ENCODE data around the gene TSTD1.

Gene TSTD1

DNA sequence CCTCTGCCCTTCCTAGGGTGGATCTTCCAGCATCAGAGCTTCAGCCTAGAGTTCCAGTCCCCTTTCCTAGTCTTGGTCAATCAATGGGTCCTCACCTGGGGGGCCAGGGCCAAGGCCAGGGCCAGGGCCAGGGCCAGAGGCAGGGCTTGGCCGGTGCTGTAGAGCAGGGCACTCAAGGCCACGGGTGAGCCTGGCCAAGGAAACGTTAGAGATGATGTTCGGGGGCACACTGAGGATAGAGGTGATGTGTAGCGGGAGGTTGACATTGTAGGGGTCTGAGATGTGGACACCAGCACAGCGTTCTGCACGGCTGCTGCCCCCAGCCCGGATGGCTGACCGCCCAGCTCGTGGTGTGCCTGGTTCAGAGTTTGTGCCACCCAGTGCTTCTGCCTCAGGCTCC lies 12.5 kb upstream of the TSTD1 start:
- no peak overlapping the region for H3K4me3 ChIP-seq (ENCODE audit: low read depth in 1 of 5, low read length in 5 of 5)
- peaks cover 0 to 10% (median 5%) of the 10 kb centered on the region in 5 donors for H3K9me3 ChIP-seq (ENCODE audit: control insufficient read depth in 5 of 5, low read length in 5 of 5)
- no peak overlapping the region for H3K9ac ChIP-seq (ENCODE audit: low read length in 5 of 5)
- peaks cover 0 to 9% (median 6%) of the 10 kb centered on the region in 5 donors for H3K27me3 ChIP-seq (ENCODE audit: control insufficient read depth in 5 of 5, insufficient read depth in 4 of 5, low read length in 5 of 5)
- peaks cover 0 to 50% (median 7%) of the 10 kb centered on the region in 5 donors for H3K36me3 ChIP-seq (ENCODE audit: control insufficient read depth in 5 of 5, insufficient read depth in 5 of 5, low read length in 5 of 5)
- peaks cover 3 to 21% (median 15%) of the 10 kb centered on the region in 5 donors for H3K4me1 ChIP-seq (ENCODE audit: control insufficient read depth in 5 of 5, insufficient read depth in 5 of 5, low read length in 5 of 5)
- no peak overlapping the region for H3K27ac ChIP-seq (ENCODE audit: low read depth, low read length)

DNA sequence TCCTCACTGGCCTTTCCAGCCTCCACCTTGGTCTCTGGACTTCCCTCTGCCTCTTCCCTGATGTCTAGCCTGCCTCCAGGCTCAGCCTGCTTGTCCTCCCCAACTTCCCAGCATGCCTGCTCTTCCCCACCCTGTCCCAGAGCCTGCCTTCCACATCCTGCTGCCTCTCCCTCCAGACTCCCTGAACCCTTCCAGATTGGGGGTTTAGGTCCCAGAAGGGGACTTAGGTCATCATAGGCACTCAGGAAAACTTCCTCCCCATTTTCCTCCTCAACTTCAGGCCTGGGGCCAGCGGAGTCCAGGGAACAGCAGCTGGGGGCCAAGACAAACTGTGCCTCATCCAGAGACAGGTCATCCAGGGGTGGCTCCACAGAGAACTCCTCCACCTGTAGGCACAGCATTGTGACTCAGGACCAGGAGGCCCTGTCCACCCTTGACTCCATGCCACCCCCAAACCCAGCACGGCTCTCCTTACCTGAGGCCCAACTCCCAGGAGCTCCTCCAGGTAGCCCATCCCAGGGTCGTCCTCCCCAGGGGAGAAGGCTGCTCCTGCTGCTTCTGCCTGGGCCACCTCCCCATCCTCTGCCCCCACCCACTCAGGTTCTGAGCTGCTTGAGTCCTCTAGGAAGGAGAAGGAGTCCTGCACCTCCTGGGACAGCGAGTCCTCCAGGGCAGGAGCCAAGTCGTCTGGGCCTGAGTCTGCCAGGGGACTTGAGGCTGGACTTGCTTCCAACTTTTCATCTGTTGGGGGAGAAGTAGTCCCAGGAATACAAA lies 10.4 kb upstream of the TSTD1 start:
- Histone ChIP-seq H3K9ac (ENCODE audit: low read length in 5 of 5) (no peak overlapping the region), H3K4me3 (ENCODE audit: low read depth in 1 of 5, low read length in 5 of 5) (no peak overlapping the region), H3K36me3 (ENCODE audit: control insufficient read depth in 5 of 5, insufficient read depth in 5 of 5, low read length in 5 of 5) (peaks cover 0 to 40% (median 7%) of the 10 kb centered on the region in 5 donors), H3K9me3 (ENCODE audit: control insufficient read depth in 5 of 5, low read length in 5 of 5) (peaks cover 0 to 10% (median 5%) of the 10 kb centered on the region in 5 donors), H3K27me3 (ENCODE audit: control insufficient read depth in 5 of 5, insufficient read depth in 4 of 5, low read length in 5 of 5) (peaks cover 0 to 2% (median 0%) of the 10 kb centered on the region in 5 donors), H3K27ac (ENCODE audit: low read depth, low read length) (no peak overlapping the region), H3K4me1 (ENCODE audit: control insufficient read depth in 5 of 5, insufficient read depth in 5 of 5, low read length in 5 of 5) (peaks cover 6 to 36% (median 24%) of the 10 kb centered on the region in 5 donors)

DNA sequence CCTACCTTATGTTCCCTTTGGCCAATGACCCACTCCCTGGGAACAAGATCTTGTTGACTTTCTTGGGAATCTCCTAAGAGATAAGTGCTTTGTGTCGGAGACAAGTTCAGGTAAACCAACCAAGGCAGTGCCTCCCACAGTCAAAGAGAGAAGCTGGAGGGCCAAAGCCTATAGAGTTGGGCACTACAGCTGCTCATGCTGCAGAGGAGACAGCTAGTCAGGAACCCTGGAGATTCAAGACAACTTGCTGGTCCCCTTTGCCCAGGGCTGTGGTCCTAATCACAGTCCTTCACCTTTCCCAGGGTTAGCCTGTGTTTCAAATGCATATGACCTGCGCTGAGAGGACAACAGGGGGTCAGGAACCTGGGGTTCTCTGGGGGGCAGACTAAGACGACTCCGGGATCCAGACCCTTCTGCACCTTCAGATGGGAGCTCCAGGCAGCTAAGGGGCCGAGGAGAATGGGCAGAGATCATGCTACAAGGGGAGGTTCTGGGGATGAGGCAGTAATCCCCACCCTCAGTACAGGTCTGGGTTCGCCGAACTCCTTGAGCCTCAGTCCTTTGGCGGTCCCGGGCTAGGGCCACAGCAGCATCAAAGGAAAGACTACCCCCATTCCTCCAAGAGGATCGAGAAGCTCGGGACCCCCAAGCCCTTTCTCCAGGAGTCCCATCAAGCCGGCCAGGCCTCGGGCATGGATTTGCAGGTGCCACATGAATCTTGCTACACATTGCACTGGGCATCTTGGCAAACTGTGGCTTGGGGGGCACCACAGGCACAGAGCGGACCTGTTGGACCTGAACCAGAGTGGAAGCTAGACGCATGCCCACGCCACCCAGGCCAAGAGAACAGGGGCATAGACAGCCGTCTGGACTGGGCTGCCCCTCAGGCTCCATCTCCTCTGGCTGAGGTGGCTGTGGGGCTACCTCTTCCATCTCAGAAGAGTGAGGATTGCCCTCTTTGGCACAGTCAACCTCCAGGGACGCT lies 9.0 kb upstream of the TSTD1 start:
- Histone ChIP-seq H3K4me1 (ENCODE audit: control insufficient read depth in 5 of 5, insufficient read depth in 5 of 5, low read length in 5 of 5) (peaks cover 7 to 39% (median 29%) of the 10 kb centered on the region in 5 donors), H3K27me3 (ENCODE audit: control insufficient read depth in 5 of 5, insufficient read depth in 4 of 5, low read length in 5 of 5) (no peaks in the 10 kb centered on the region), H3K27ac (ENCODE audit: low read depth, low read length) (no peak overlapping the region), H3K9me3 (ENCODE audit: control insufficient read depth in 5 of 5, low read length in 5 of 5) (peaks cover 0 to 10% (median 5%) of the 10 kb centered on the region in 5 donors), H3K4me3 (ENCODE audit: low read depth in 1 of 5, low read length in 5 of 5) (no peak overlapping the region), H3K9ac (ENCODE audit: low read length in 5 of 5) (no peak overlapping the region), H3K36me3 (ENCODE audit: control insufficient read depth in 5 of 5, insufficient read depth in 5 of 5, low read length in 5 of 5) (peaks cover 3 to 36% (median 9%) of the 10 kb centered on the region in 5 donors)

- Histone ChIP-seq H3K9ac (ENCODE audit: low read length in 5 of 5) (peak overlapping the region in 1 of 5 donors; percentile 94), H3K4me3 (ENCODE audit: low read depth in 1 of 5, low read length in 5 of 5) (peak overlapping the region; percentile 92 to 98 (median 95)), H3K4me1 (ENCODE audit: control insufficient read depth in 5 of 5, insufficient read depth in 5 of 5, low read length in 5 of 5) (peaks cover 7 to 39% (median 29%) of the 10 kb centered on the region in 5 donors), H3K9me3 (ENCODE audit: control insufficient read depth in 5 of 5, low read length in 5 of 5) (peaks cover 0 to 10% (median 5%) of the 10 kb centered on the region in 5 donors), H3K27me3 (ENCODE audit: control insufficient read depth in 5 of 5, insufficient read depth in 4 of 5, low read length in 5 of 5) (no peaks in the 10 kb centered on the region), H3K27ac (ENCODE audit: low read depth, low read length) (peak overlapping the region; percentile 88), H3K36me3 (ENCODE audit: control insufficient read depth in 5 of 5, insufficient read depth in 5 of 5, low read length in 5 of 5) (peaks cover 4 to 38% (median 19%) of the 10 kb centered on the region in 5 donors)
Measured at GRCh38 chr1:161046605-161047228, 8.0 kb upstream of the TSTD1 start.

DNA sequence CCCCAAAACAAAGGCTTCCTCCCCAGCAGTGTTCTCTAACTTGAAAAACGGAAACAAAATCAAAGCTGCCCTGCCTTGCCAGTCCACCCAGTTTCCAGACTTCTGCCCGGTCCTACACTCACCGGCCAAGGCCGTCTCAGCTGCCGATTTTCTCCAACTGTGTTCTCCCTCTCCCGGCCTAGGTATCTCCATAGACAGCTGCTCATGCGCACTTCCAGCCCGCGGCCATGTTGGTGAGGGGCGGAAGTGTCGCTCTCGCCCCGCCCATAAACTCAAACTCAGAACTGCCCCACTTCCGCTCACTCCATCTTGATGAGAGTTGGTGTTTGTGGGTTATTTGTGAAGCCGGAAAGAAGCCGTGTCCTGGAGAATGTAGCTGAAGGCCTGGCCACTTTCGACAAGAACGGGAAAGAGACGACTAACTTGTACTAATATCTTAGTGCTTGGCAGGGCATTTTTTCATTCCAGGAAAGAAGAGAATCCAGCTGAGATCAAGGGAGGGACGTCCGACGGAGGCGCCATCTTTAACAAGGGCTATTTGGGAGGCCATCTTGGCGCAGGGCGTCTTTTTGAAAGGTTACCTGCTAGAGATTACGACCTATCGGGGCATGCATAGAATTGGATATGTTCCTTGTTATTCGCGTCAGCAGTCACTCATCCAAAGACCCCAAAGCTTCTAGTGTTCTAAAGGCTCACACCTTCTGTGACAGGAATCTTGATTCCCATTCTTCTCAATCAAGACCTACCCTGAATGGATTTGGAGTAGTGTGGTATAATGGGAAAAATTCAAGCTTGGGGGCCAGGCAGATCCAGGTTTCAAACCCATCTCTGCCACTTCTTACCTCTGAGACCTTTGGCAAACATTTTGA lies 7.2 kb upstream of the TSTD1 start, which contains the start of gene USF1:
Gene USF1, minus strand, starts transcription at position 242 of the 869 bp plus-strand sequence. CDS start 2,702 bp downstream, outside the sequence.
- peak within 1 kb of the TSS; percentile 92 to 98 (median 95) for H3K4me3 ChIP-seq (ENCODE audit: low read depth in 1 of 5, low read length in 5 of 5)
- H3K27ac ChIP-seq (ENCODE audit: low read depth, low read length), result peak within 1 kb of the TSS; percentile 88
- H3K36me3 ChIP-seq (ENCODE audit: control insufficient read depth in 5 of 5, insufficient read depth in 5 of 5, low read length in 5 of 5), result peaks cover 4 to 39% (median 23%) of the 10 kb centered on the region in 5 donors

DNA sequence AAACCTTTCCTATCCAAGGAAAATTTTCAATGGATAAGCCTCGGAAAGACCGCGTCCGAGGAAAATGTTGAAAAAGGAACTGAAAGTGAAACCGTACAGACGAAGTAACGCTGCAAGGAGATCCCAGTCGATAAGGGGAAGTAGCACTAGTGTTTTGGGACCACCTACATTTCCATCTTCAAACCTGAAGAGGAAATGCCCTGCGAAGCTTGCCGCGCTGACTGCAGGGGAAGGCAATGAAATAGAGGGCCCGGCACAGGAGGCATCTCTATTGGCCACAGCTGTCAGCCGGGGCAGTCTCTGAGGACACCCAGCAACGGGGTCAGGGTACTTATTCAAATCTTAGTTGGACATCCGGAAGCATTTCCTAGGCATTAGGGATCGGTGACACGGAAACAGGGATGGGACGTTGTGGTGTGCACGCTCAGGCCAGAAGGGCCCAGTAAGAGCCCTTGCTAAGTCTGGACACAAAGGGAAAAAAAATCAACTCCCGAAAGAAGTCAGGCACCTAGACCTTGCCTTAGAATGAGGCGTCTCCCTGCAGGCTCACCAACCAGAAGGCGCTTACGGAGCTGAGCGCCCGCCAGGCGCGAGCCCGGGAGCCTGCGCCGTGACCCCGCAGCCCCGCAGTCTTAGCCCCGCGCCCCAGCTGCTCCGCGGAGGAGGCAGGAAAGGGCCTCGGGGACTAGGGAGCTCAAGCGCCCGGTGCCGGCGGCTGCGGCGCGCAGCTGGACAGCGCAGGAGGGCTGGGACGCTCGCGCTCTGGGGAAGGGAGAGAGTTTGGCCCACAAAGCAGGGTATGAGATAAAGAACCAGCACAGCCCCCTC lies 6.4 kb upstream of the TSTD1 start:
- H3K9ac ChIP-seq (ENCODE audit: low read length in 5 of 5), result peak overlapping the region; percentile 82 to 96 (median 94)
- H3K36me3 ChIP-seq (ENCODE audit: control insufficient read depth in 5 of 5, insufficient read depth in 5 of 5, low read length in 5 of 5), result peaks cover 4 to 44% (median 32%) of the 10 kb centered on the region in 5 donors
- peak overlapping the region; percentile 92 to 98 (median 95) for H3K4me3 ChIP-seq (ENCODE audit: low read depth in 1 of 5, low read length in 5 of 5)
- no peaks in the 10 kb centered on the region for H3K27me3 ChIP-seq (ENCODE audit: control insufficient read depth in 5 of 5, insufficient read depth in 4 of 5, low read length in 5 of 5)
- peak overlapping the region; percentile 88 for H3K27ac ChIP-seq (ENCODE audit: low read depth, low read length)
- peaks cover 7 to 39% (median 29%) of the 10 kb centered on the region in 5 donors for H3K4me1 ChIP-seq (ENCODE audit: control insufficient read depth in 5 of 5, insufficient read depth in 5 of 5, low read length in 5 of 5)
- H3K9me3 ChIP-seq (ENCODE audit: control insufficient read depth in 5 of 5, low read length in 5 of 5), result peaks cover 0 to 10% (median 5%) of the 10 kb centered on the region in 5 donors

More for the DNA sequence above, 7.2 kb upstream of the TSTD1 start, which contains the start of gene USF1:
- H3K9me3 ChIP-seq (ENCODE audit: control insufficient read depth in 5 of 5, low read length in 5 of 5), result peaks cover 0 to 10% (median 5%) of the 10 kb centered on the region in 5 donors
- no peaks in the 10 kb centered on the region for H3K27me3 ChIP-seq (ENCODE audit: control insufficient read depth in 5 of 5, insufficient read depth in 4 of 5, low read length in 5 of 5)
- peaks cover 7 to 39% (median 29%) of the 10 kb centered on the region in 5 donors for H3K4me1 ChIP-seq (ENCODE audit: control insufficient read depth in 5 of 5, insufficient read depth in 5 of 5, low read length in 5 of 5)
- H3K9ac ChIP-seq (ENCODE audit: low read length in 5 of 5), result peak within 1 kb of the TSS; percentile 82 to 96 (median 94)

GRCh38 chr1:161044535-161044907 lies 5.8 kb upstream of the TSTD1 start:
- H3K9ac ChIP-seq (ENCODE audit: low read length in 5 of 5), result peak overlapping the region; percentile 82 to 96 (median 94)
- H3K27me3 ChIP-seq (ENCODE audit: control insufficient read depth in 5 of 5, insufficient read depth in 4 of 5, low read length in 5 of 5), result no peaks in the 10 kb centered on the region
- H3K27ac ChIP-seq (ENCODE audit: low read depth, low read length), result peak overlapping the region; percentile 88
- H3K36me3 ChIP-seq (ENCODE audit: control insufficient read depth in 5 of 5, insufficient read depth in 5 of 5, low read length in 5 of 5), result peaks cover 4 to 48% (median 38%) of the 10 kb centered on the region in 5 donors
- peak overlapping the region; percentile 92 to 98 (median 95) for H3K4me3 ChIP-seq (ENCODE audit: low read depth in 1 of 5, low read length in 5 of 5)
- H3K9me3 ChIP-seq (ENCODE audit: control insufficient read depth in 5 of 5, low read length in 5 of 5), result peaks cover 0 to 10% (median 5%) of the 10 kb centered on the region in 5 donors
- H3K4me1 ChIP-seq (ENCODE audit: control insufficient read depth in 5 of 5, insufficient read depth in 5 of 5, low read length in 5 of 5), result peaks cover 7 to 39% (median 29%) of the 10 kb centered on the region in 5 donors

GRCh38 chr1:161039546-161039945 lies 782 bp upstream of the TSTD1 start:
- H3K27ac ChIP-seq (ENCODE audit: low read depth, low read length), result no peak overlapping the region
- no peak overlapping the region for H3K4me3 ChIP-seq (ENCODE audit: low read depth in 1 of 5, low read length in 5 of 5)
- peaks cover 4 to 51% (median 50%) of the 10 kb centered on the region in 5 donors for H3K36me3 ChIP-seq (ENCODE audit: control insufficient read depth in 5 of 5, insufficient read depth in 5 of 5, low read length in 5 of 5)
- no peak overlapping the region for H3K9ac ChIP-seq (ENCODE audit: low read length in 5 of 5)
- H3K4me1 ChIP-seq (ENCODE audit: control insufficient read depth in 5 of 5, insufficient read depth in 5 of 5, low read length in 5 of 5), result peaks cover 4 to 36% (median 20%) of the 10 kb centered on the region in 5 donors
- no peaks in the 10 kb centered on the region for H3K27me3 ChIP-seq (ENCODE audit: control insufficient read depth in 5 of 5, insufficient read depth in 4 of 5, low read length in 5 of 5)
- no peaks in the 10 kb centered on the region for H3K9me3 ChIP-seq (ENCODE audit: control insufficient read depth in 5 of 5, low read length in 5 of 5)

Measured in subcutaneous abdominal adipose tissue (tissue), 5 donors.